CD14-positive monocyte (primary cell): ENCODE data around the gene MICALL2. TPM values are rescaled to one million over a fixed set of nuclear protein-coding genes. Genes with fewer than 3 reads are reported as not detected.

Experiments used
- DNase-seq, 3 donors: peaks; one replicate each; pipeline ENCODE4 v3.0.0-alpha.2; 2011 to 2022
- H2AFZ ChIP-seq: 2 replicates; pipeline ENCODE4 v1.6.0; 2012; ENCODE audit warnings: mild to moderate bottlenecking, low read depth, low read length, inconsistent platforms; ENCODE audit not compliant: insufficient read depth, poor library complexity, severe bottlenecking
- H3K27ac ChIP-seq, 2 donors: 1 replicate in 1 of 2; 2 replicates in 1 of 2; pipeline ENCODE4 v1.5.1; 2012 to 2013; ENCODE audit warnings: low read length in 2 of 2, control low read depth in 1 of 2, inconsistent platforms in 1 of 2, low read depth in 1 of 2, mild to moderate bottlenecking in 1 of 2
- H3K27me3 ChIP-seq, 2 donors: one replicate each; pipeline versions ENCODE4 v1.6.0 to v1.6.1; 2011 to 2013; ENCODE audit warnings: low read length in 2 of 2; ENCODE audit not compliant: control insufficient read depth in 2 of 2, insufficient read depth in 2 of 2
- H3K36me3 ChIP-seq, 2 donors: replicated peaks in 1 of 2; 1 replicate in 1 of 2; 2 replicates in 1 of 2; pipeline versions ENCODE4 v1.5.1 to v1.6.1; 2012 to 2013; ENCODE audit warnings: low read length in 2 of 2, control low read depth in 1 of 2, inconsistent platforms in 1 of 2, mild to moderate bottlenecking in 1 of 2; ENCODE audit not compliant: insufficient read depth in 2 of 2, control insufficient read depth in 1 of 2
- H3K4me1 ChIP-seq, 2 donors: 1 replicate in 1 of 2; 2 replicates in 1 of 2; pipeline versions ENCODE4 v1.5.1 to v1.6.1; 2012 to 2013; ENCODE audit warnings: low read length in 2 of 2, control low read depth in 1 of 2, inconsistent platforms in 1 of 2, mild to moderate bottlenecking in 1 of 2, moderate library complexity in 1 of 2; ENCODE audit not compliant: insufficient read depth in 2 of 2, control insufficient read depth in 1 of 2
- H3K4me2 ChIP-seq: replicated peaks from 2 replicates; pipeline ENCODE3; 2012; ENCODE audit warnings: low read length, moderate library complexity, mild to moderate bottlenecking; ENCODE audit not compliant: poor library complexity, severe bottlenecking; ENCODE audit errors: extremely low read depth
- H3K4me3 ChIP-seq, 3 experiments: fragments of 200-600 bp in 1 of 3; sonication (generic) in 1 of 3; replicated peaks in 1 of 3; 1 replicate in 2 of 3; 2 replicates in 1 of 3; pipeline ENCODE4 v1.5.1; 2011 to 2013; ENCODE audit warnings: low read length in 3 of 3, mild to moderate bottlenecking in 3 of 3, control low read depth in 2 of 3, low read depth in 2 of 3, inconsistent platforms in 1 of 3, moderate library complexity in 1 of 3
- H3K79me2 ChIP-seq: 2 replicates; pipeline ENCODE4 v1.6.0; 2012; ENCODE audit warnings: mild to moderate bottlenecking, control low read depth, inconsistent platforms, low read length, moderate library complexity; ENCODE audit not compliant: insufficient read depth
- H3K9ac ChIP-seq: 2 replicates; pipeline ENCODE4 v1.6.0; 2017; ENCODE audit warnings: low read length, mild to moderate bottlenecking; ENCODE audit not compliant: insufficient read depth, poor library complexity, severe bottlenecking
- H3K9me3 ChIP-seq, 2 donors: replicated peaks in 1 of 2; 1 replicate in 1 of 2; 2 replicates in 1 of 2; pipeline versions ENCODE4 v1.5.1 to v1.6.1; 2012 to 2013; ENCODE audit warnings: low read length in 2 of 2, control low read depth in 1 of 2; ENCODE audit not compliant: control insufficient read depth in 1 of 2, insufficient read depth in 1 of 2
- H4K20me1 ChIP-seq: 2 replicates; pipeline ENCODE4 v1.6.0; 2012; ENCODE audit warnings: mild to moderate bottlenecking, low read length, control low read depth, moderate library complexity; ENCODE audit not compliant: insufficient read depth
- H3K27ac Mint-ChIP-seq, 7 donors: one replicate each; pipeline ENCODE4 v1.8.0; 2020; ENCODE audit warnings: mild to moderate bottlenecking in 7 of 7, mixed read lengths in 7 of 7, moderate library complexity in 6 of 7, inconsistent platforms in 2 of 7
- H3K27me3 Mint-ChIP-seq, 3 donors: one replicate each; pipeline ENCODE4 v1.8.0; 2021 to 2022; ENCODE audit warnings: low read depth in 3 of 3, mild to moderate bottlenecking in 3 of 3, mixed read lengths in 3 of 3, moderate library complexity in 3 of 3, inconsistent platforms in 1 of 3
- H3K36me3 Mint-ChIP-seq, 2 donors: one replicate each; pipeline ENCODE4 v1.8.0; 2020; ENCODE audit warnings: mixed read lengths in 2 of 2, inconsistent platforms in 1 of 2, mild to moderate bottlenecking in 1 of 2
- H3K4me1 Mint-ChIP-seq: one replicate; pipeline ENCODE4 v1.8.0; 2020; ENCODE audit warnings: mild to moderate bottlenecking, mixed read lengths
- H3K4me3 Mint-ChIP-seq, 2 donors: one replicate each; pipeline ENCODE4 v1.8.0; 2020; ENCODE audit warnings: mild to moderate bottlenecking in 2 of 2, mixed read lengths in 2 of 2, moderate library complexity in 1 of 2
- H3K9me3 Mint-ChIP-seq, 7 donors: one replicate each; pipeline ENCODE4 v1.8.0; 2020 to 2022; ENCODE audit warnings: mixed read lengths in 7 of 7, mild to moderate bottlenecking in 6 of 7, moderate library complexity in 6 of 7, inconsistent platforms in 2 of 7
- CTCF ChIP-seq: fragments of 200-600 bp; IDR thresholded peaks from one replicate; pipeline ENCODE4 v1.8.0; 2022; ENCODE audit warnings: antibody characterized with exemption, mild to moderate bottlenecking
- WGBS: methylation state at CpG from one replicate; pipeline ENCODE4 v1.1.5; 2013; ENCODE audit warnings: missing lambda C conversion rate; ENCODE audit not compliant: insufficient coverage; 5-methylcytosine and 5-hydroxymethylcytosine counted together
- intact Hi-C, 2 donors: fragments of 100-400 bp; cut with micrococcal nuclease; formaldehyde crosslinking; loops; one replicate each; pipeline versions ENCODE4 v1.15.0 to v1.15.1; 2023
- polyA plus RNA-seq, 3 donors: library from polyadenylated mRNA; depleted of rRNA in 1 of 3; unstranded in 2 of 3; stranded (reverse) in 1 of 3; fragments of 300-500 nt in 2 of 3; fragments of >200 nt in 1 of 3; fragmentation: Illumina TruSeq in 2 of 3; gene quantifications; 1 replicate in 2 of 3; 2 replicates in 1 of 3; pipeline ENCODE4 v1.2.3, GENCODE V29; 2012 to 2021

Gene MICALL2
- polyA plus RNA-seq, 3 donors = 0.14 to 7.2 (median 0.72) TPM

GRCh38 chr7:1413936-1414639 lies 45.2 kb downstream of the MICALL2 start:
- H3K4me3 Mint-ChIP-seq = no peak overlapping the region
- H3K9me3 Mint-ChIP-seq = peaks cover 0 to 8% (median 3%) of the 10 kb centered on the region in 7 donors
- WGBS = 78% methylated on average over 11 of the region's 21 CpGs

More at GRCh38 chr7:1413936-1414639, 45.2 kb downstream of the MICALL2 start:
- no peak overlapping the region for H3K27ac Mint-ChIP-seq
- Histone ChIP-seq H3K79me2 (no peaks in the 10 kb centered on the region), H3K27ac (no peak overlapping the region), H2AFZ (no peak overlapping the region), H3K4me2 (no peak overlapping the region), H4K20me1 (no peaks in the 10 kb centered on the region), H3K4me3 (no peak overlapping the region), H3K27me3 (peaks cover 0 to 5% of the 10 kb centered on the region in 2 donors), H3K9me3 (no peaks in the 10 kb centered on the region), H3K9ac (no peak overlapping the region), H3K36me3 (no peaks in the 10 kb centered on the region), H3K4me1 (peaks cover 10 to 11% of the 10 kb centered on the region in 2 donors)
- H3K27me3 Mint-ChIP-seq = peaks cover 12 to 23% (median 15%) of the 10 kb centered on the region in 3 donors
- DNase-seq = no peak
- TF ChIP-seq CTCF = no peak
- H3K4me1 Mint-ChIP-seq = peaks cover 14% of the 10 kb centered on the region
- H3K36me3 Mint-ChIP-seq = no peaks in the 10 kb centered on the region
- intact Hi-C loops = loop anchor here (5.0 to 10.0 kb wide), 2 partner anchors 43 to 189 kb away; partner anchors contain the start of gene MICALL2 (in 1 of the 2)
